ENCODE results near the gene NBEAL2.
"Not testable (repeated sequence)": the region's sequence is repeated elsewhere in the genome, so short reads cannot be mapped to it uniquely, and the experiment has no call there.

NBEAL2 gene

GRCh38 chr3:46964038-46964590, 15.4 kb upstream of the NBEAL2 start:
- H3K4me3 ChIP-seq (ENCODE audit: low read depth, low read length); H3K9me3 ChIP-seq (ENCODE audit: control insufficient read depth, insufficient read depth, low read depth, low read length); H3K4me1 ChIP-seq (ENCODE audit: control insufficient read depth, insufficient read depth, low read length); POLR2A ChIA-PET; H3K27ac ChIP-seq (ENCODE audit: extremely low read depth, low read depth, low read length): not testable (repeated sequence)
- H3K36me3 ChIP-seq (ENCODE audit: control insufficient read depth in 2 of 2, insufficient read depth in 1 of 2, low read length in 2 of 2) = peaks cover 0 to 36% of the 10 kb centered on the region in 2 experiments; a peak in 1 of 3 replicates
- CTCF ChIA-PET = interaction anchor here (0.7 kb wide), 1 partner anchor 28 kb away, joined by 3 read pairs; no protein-coding TSS in a partner anchor

- Histone ChIP-seq H3K4me1 (ENCODE audit: control insufficient read depth, insufficient read depth, low read length) (no peaks in the 10 kb centered on the region), H3K9me3 (ENCODE audit: control insufficient read depth, insufficient read depth, low read depth, low read length) (no peaks in the 10 kb centered on the region), H3K4me3 (ENCODE audit: low read depth, low read length) (no peak overlapping the region), H3K27ac (ENCODE audit: extremely low read depth, low read depth, low read length) (no peak overlapping the region), H3K36me3 (ENCODE audit: control insufficient read depth in 2 of 2, insufficient read depth in 1 of 2, low read length in 2 of 2) (peaks cover 0 to 36% of the 10 kb centered on the region in 2 experiments; a peak in 1 of 3 replicates)
- ChIA-PET POLR2A (no interaction called here), CTCF (no interaction called here)
- TF ChIP-seq ZNF202 (tag by site-specific recombination; IDR thresholded peaks at IDR 0.05; ENCODE audit: borderline replicate concordance) (no peak), HOXA7 (CRISPR knock-in tag; IDR thresholded peaks at IDR 0.05; ENCODE audit: borderline replicate concordance) (no peak)
Observed at GRCh38 chr3:46965151-46965550, 14.3 kb upstream of the NBEAL2 start.

- Histone ChIP-seq H3K9me3 (ENCODE audit: control insufficient read depth, insufficient read depth, low read depth, low read length) (no peaks in the 10 kb centered on the region), H3K4me3 (ENCODE audit: low read depth, low read length) (no peak overlapping the region), H3K36me3 (ENCODE audit: control insufficient read depth in 2 of 2, insufficient read depth in 1 of 2, low read length in 2 of 2) (peaks cover 0 to 51% of the 10 kb centered on the region in 2 experiments; a peak in 1 of 3 replicates), H3K27ac (ENCODE audit: extremely low read depth, low read depth, low read length) (no peak overlapping the region), H3K4me1 (ENCODE audit: control insufficient read depth, insufficient read depth, low read length) (no peaks in the 10 kb centered on the region)
- TF ChIP-seq HOXC10 (CRISPR knock-in tag; IDR thresholded peaks at IDR 0.05) = no peak
- TF ChIP-seq ZNF580 (tag by site-specific recombination; IDR thresholded peaks at IDR 0.05) = no peak
- TF ChIP-seq ZBTB26 (tag by site-specific recombination; optimal IDR thresholded peaks at IDR 0.05) = no peak
- TF ChIP-seq ZNF658 (tag by site-specific recombination; IDR thresholded peaks at IDR 0.05) = no peak
- TF ChIP-seq ZNF37A (tag by site-specific recombination; IDR thresholded peaks at IDR 0.05) = no peak
- no peak for TF ChIP-seq ZNF157 (tag by site-specific recombination; IDR thresholded peaks at IDR 0.05)
- no peak for TF ChIP-seq PRDM1 (tag by site-specific recombination; IDR thresholded peaks at IDR 0.05)
- no peak for TF ChIP-seq BCL6B (tag by site-specific recombination; IDR thresholded peaks at IDR 0.05)
- no peak for TF ChIP-seq ZNF596 (tag by site-specific recombination; IDR thresholded peaks at IDR 0.05)
- TF ChIP-seq ZNF341 (tag by site-specific recombination; IDR thresholded peaks at IDR 0.05; ENCODE audit: low read depth) = no peak
- TF ChIP-seq ZBTB8A (tag by site-specific recombination; IDR thresholded peaks at IDR 0.05) = no peak
- TF ChIP-seq BCL11A (tag by site-specific recombination; IDR thresholded peaks at IDR 0.05; ENCODE audit: low read depth) = no peak
- TF ChIP-seq ZNF248 (tag by site-specific recombination; IDR thresholded peaks at IDR 0.05) = no peak
- TF ChIP-seq KLF8 (tag by site-specific recombination; IDR thresholded peaks at IDR 0.05) = no peak
- POLR2A ChIA-PET = interaction anchor here (1.2 kb wide), 1 partner anchor 10 kb away, joined by 7 read pairs; the partner anchor contains the start of gene CCDC12
- CTCF ChIA-PET = interaction anchor here (0.5 to 0.8 kb wide), 2 partner anchors 31 to 106 kb away, joined by 3 to 4 read pairs; no protein-coding TSS in a partner anchor
Observed at GRCh38 chr3:46966811-46967210, 12.7 kb upstream of the NBEAL2 start.

Data from HEK293 (cell line).